Suprapubic skin (tissue), 3 donors: ENCODE measurements around the gene CCDC144A.
"Not testable (repeated sequence)": the region's sequence is repeated elsewhere in the genome, so short reads cannot be mapped to it uniquely, and the experiment has no call there.

Source experiments
- CTCF ChIP-seq, 2 donors: fragments of 200-600 bp in 1 of 2; fragments of 450-650 bp in 1 of 2; sonication (generic) in 1 of 2; IDR thresholded peaks; one replicate each; pipeline ENCODE4 v1.5.1; 2016 to 2019; ENCODE audit warnings: antibody characterized with exemption in 2 of 2, mild to moderate bottlenecking in 1 of 2, moderate library complexity in 1 of 2
- POLR2AphosphoS5 ChIP-seq, 3 donors: sonication (generic); formaldehyde crosslinking; IDR thresholded peaks; one replicate each; pipeline ENCODE4 v1.6.1; 2017; ENCODE audit warnings: antibody characterized with exemption in 3 of 3

GRCh38 chr17:16751224-16751923 is 61.3 kb downstream of the CCDC144A start:
- peak in 1 of 2 donors; percentile 47 for TF ChIP-seq CTCF (IDR thresholded peaks at IDR 0.05)
- TF ChIP-seq POLR2AphosphoS5 (IDR thresholded peaks at IDR 0.05): not testable (repeated sequence)
